HG03103 (cell line): ENCODE data around the gene XXYLT1.
"Not testable (repeated sequence)": the region's sequence is repeated elsewhere in the genome, so short reads cannot be mapped to it uniquely, and the experiment has no call there.

Experiments used
- ATAC-seq: cut with Tn5 transposase; IDR thresholded peaks from one replicate; pipeline ENCODE4 v1.9.1; 2021; ENCODE audit warnings: low read depth; ENCODE audit not compliant: unreplicated experiment

The XXYLT1 gene

DNA sequence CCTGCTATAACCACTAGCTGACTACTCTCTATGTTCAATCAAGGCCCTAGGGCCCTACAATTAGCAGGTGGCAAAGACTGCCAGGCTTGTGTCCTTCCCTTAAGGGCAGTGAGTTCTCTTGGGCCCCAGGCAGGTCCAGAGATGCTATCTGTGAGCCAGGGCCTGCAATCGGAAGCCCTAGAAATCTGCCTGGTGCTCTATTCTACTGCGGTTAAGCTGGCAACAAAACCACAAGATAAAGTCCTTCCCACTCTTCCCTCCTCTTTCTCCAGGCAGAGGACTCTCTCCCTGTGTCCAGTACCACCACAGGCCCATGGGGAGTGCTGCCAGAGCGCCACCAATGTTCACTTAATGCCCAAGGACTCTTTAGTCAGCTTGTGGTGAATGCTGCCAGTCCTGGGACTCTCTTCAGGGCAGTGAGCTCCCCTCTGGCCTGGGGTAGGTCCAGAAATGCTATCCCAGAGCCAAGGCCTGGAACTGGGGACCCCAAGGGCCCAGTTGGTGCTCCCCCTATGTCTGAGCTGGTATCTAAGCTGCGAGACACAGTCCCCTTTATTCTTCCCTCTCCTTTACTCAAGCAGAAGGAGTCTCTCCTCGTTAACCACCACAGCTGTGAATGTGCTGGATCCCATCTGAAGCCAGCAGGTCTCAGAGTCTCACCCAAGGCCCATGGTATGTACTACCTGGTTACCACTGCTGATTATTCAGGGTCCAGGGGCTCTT, 34.7 kb downstream of the XXYLT1 start:
- ATAC-seq, result no peak

DNA sequence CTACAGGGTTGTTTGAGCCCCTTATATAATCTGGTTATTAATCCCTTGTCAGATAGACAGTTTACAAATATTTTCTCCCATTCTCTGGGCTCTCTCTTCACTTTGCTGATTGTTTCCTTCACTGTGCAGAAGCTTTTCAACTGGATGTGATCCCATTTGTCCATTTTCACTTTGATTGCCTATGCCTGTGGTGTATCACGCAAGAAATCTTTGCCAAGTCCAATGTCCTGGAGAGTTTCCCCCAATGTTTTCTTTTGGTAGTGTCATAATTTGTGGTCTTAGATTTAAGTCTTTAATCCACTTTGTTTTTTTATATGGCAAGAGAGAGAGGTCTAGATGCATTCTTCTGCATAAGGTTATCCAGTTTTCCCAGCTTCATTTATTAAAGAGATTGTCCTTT, 40.7 kb downstream of the XXYLT1 start:
- no peak for ATAC-seq

DNA sequence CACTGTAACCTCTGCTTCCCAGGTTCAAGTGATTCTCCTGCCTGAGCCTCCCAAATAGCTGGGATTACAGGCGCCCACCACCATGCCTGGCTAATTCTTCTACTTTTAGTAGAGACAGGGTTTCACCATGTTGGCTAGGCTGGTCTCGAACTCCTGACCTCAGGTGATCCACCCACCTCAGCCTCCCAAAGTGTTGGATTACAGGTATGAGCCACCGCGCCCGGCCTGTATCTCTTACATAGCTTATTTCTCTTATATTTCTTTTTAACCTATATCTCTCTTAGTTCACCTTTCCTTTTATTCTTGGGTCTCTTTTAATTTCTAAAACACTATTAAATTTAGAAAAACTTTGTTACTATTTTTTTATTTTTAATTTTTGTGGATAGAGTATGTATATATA, 42.1 kb downstream of the XXYLT1 start:
- not testable (repeated sequence) for ATAC-seq

- no peak for ATAC-seq
Measured at GRCh38 chr3:195227871-195228270, 43.1 kb downstream of the XXYLT1 start.

- no peak for ATAC-seq
Measured at GRCh38 chr3:195226900-195227447, 44.0 kb downstream of the XXYLT1 start.

GRCh38 chr3:195226445-195226844, 44.5 kb downstream of the XXYLT1 start:
- ATAC-seq, result no peak

- ATAC-seq, result no peak
Measured at GRCh38 chr3:195224980-195225580, 45.9 kb downstream of the XXYLT1 start.

DNA sequence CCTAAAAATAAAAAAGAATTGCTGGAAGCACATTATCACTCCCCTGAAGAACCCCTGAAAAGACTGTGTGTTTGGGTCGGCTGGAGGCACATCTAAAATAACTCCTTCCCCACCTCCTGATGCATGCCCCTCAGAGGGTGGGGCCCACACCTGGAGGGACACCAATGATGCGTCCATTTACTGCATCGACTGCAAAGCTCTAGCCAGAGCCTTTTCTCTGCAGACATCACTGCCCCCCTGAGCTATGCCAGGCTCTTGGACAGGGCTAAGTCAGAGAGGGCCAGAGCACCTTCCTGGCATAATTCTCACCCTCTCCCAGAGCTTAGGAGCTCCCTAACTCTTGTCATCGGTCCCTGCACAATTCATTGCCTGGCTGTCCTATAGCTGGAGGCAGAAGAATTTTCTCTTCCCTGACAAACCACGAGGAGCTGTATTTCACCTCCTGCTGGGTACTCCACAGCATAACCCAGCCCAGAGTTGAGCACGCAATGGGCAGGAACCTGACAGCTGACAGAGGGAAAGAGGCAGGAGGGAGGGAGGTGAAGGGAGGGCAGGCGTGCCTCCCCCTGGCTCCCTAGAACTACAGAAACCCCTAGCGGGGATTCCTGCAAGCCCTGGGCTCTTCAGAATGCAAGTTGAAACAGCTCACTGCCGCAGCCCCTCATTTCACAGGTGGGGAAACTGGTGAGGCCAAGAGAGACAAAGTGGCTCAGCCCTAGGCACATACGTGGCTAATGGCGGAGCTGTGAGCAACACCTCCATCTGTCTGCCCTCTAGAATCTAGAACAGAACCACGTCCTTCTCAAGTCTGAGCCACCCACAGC, 46.6 kb downstream of the XXYLT1 start:
- ATAC-seq, result no peak

DNA sequence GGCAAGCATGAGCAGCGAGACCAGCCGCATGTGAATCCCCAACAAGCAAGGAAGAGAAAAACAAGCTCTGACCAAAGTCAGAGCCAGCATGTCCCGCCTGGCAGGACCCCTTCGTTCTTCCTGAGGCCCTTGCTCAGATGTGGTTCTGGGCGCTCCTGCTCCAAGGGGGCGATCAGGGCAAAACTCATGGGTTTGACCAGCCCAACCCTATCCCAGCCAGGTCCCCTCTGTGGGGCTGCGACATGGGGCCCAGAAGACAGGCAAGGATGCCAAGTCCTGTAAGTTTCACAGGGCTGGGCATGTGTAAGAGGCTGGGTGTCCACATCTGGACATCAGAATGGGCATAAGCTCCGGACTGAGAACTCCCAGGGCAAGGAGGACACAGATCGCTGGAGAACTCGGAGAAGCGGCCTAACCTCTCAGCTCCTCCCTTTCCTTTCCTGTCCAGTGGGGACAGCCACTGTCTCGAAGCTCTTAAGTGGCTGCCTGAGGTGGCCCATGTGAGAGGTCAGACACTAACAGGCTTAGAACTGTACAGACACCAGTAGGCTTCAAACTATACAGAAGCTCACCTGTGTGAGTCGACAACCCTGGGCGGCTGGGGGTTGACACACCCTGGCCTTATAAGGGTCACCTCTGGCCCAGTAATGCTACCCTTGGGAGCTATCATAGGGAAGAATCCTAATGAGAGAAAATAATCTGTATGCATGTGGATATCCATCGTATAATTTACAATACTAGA, 48.9 kb downstream of the XXYLT1 start:
- no peak for ATAC-seq

DNA sequence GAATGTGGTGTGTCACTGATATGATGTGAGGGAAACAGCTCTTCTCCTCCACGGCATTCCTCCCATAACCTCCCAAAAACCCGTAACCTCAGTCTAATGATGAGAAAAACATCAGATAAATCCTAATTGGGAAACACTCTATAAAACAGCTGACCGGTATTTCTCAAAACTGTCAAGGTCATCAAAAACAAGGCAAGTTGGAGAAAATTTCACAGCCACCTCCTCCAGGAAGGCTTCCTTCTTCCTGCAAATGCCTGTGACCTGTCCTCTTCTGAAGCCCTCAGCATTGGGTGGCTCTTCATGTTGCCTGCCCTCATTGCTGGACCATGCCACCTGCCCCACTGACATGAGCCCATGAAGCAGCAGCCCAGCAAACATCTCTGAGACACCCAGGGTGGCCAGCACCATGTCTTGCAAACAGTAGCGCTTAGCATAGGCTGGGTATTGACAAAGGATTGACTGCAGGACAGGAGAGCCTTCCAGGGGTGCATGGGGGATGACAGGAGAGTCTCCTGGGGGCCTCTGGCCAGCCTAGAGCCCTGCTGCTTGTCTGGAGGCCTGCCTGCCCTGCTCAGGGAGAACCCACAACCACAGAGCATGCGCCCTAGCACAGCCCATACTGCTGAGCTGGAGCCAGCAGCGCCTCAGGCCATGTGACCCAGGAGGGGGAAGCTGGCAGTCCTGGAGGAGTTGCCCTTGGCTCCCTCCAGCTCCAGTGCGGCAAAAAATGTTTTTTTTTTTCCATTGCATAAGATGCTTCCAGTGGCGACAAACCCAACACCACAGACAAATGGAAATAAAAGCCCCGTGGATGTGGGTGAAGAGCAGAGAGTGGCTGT, 49.7 kb downstream of the XXYLT1 start:
- no peak for ATAC-seq

DNA sequence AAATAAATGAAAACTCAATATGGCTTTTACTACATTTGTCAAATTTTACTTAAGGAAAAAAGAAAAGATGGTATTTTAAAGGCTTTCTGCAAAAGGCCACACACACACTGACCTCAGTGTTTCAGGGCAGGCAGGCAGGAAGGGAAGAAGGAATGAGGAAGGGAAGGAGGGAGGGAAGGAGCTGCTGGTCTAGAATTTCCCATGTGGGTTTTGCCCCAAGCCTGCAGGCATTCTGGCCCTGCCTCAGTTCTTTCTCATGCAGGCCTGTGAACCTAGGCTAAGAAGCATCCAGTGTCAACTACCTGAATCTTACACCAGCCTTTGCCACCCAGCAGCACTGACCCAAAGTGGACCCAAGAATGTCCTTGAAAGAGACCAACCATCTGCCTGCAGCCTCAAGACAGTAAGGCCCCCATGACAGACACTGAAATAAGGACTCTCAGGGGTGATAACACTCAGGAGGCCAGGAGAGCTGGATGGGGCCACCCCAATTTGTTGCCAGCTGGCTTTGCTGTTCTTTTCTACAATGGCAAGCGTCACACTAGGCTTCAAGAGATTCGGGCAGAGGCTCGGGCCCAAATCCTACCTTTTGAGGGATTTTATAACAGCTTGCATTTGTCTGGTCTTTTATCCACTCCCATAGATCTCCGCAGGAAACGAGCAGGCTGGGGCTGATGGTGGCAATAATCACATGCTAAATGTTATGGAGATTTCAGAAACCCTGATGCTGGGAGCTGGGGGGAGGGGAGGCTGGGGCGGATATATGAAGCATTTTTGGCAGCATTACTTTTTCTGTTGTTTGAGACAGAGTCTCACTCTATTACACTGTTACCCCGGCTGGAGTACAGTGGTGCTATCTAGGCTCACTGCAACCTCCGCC, 51.4 kb downstream of the XXYLT1 start:
- ATAC-seq, result no peak

- ATAC-seq, result not testable (repeated sequence)
Measured at GRCh38 chr3:195218331-195218730, 52.6 kb downstream of the XXYLT1 start.

GRCh38 chr3:195215576-195215975, 55.4 kb downstream of the XXYLT1 start:
- ATAC-seq, result not testable (repeated sequence)

GRCh38 chr3:195214381-195214780, 56.6 kb downstream of the XXYLT1 start:
- no peak for ATAC-seq

DNA sequence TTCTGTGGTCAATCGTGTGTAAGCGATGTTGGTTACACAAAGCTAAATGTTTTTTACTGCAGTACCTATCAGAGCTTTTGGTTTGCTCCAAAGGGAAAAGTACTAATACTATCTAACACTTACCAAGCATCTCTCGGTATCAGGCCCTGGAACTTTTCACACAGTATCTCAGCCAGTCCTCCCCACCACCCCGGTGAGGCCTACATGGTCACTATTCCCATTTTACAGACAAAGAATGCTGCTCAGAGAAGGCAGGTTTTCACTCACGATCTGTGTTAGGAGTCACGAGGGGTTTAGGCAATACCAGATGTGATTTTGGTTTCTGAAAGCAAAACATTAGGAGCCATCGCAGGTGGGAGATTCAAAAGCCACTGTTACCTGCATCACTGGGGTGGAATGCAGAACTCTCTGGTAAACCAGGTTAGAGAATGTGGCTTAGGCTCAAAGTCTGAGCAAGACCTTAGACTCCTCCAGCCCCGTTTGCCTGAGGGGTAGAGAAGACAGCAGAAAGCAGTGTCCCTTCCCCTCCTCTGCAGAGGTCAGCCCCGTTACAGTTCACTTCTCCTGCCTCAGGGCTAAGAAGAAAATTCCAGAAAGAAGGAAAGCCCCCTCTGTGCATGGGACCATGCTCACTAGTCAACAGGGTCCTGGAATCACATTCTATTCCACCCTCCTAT, 57.2 kb downstream of the XXYLT1 start:
- ATAC-seq, result no peak

DNA sequence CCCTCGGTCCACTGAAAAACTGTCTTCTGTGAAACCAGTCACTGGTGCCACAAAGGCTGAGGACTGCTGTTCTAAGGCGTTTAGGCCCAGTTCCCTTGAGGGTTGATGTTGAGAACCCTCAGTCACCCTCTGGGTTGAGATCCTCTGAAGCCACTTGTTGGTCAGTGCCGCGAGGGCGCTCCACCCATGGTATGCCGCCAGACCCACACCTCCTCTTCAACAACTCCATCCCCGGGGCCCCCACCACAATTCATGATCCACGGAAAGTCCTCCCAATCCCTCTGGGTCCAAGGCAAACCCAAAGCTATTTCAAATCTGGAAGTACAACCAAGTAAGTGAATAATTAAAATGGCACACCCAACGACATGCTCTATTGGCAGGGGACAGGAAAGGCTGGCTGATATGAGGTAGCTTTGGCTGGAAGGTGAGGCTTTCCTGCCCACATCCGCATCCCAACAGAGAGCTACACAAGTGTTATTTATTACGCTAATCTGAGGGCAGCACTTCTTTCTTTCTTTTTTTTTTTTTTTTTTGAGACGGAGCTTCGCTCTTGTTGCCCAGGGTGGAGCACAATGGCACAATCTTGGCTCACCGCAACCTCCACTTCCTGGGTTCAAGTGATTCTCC, 58.1 kb downstream of the XXYLT1 start:
- ATAC-seq, result no peak

DNA sequence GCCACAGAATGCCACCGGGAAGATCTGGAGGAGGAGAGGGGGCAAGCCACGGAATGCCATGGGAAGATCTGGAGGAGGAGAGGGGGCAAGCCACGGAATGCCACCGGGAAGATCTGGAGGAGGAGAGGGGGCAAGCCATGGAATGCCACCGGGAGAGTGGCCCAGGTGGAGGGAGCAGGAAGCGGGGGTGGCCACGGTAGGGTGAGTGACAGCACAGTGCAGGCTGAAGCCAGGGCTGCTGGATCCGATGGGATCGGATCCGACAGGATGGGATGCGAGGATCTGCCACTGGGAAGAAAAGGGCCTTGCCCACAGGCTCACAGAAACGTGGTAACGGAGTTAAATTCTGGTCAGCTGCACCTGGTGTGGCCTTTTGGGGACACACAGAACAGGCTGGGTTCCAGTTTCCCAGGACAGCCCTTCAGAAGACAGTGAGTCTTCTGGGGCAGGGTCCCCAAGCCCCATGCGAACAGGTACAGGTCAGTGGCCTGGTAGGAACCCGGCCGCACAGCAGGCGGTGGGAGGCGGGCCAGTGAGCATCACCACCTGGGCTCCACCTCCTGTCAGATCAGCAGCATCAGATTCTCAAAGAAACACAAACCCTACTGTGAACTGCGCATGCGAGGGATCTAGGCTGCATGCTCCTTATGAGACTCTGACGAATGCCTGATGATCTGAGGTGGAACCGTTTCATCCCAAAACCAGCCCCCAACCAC, 58.8 kb downstream of the XXYLT1 start:
- ATAC-seq, result no peak
